Measurements from ENCODE around the gene BTN2A1. TPM values are rescaled to one million over a fixed set of nuclear protein-coding genes. Genes with fewer than 3 reads are reported as not detected.
A peak's percentile ranks its signal among the peaks of the same experiment; 100 is the strongest.

The BTN2A1 gene
- total and polyA plus RNA-seq, 9 of the 15 experiments (the other 6 are each of a cell fraction or from before 2014, with no cell fraction given) = 6.7 to 22.1 (median 16.4) TPM

DNA sequence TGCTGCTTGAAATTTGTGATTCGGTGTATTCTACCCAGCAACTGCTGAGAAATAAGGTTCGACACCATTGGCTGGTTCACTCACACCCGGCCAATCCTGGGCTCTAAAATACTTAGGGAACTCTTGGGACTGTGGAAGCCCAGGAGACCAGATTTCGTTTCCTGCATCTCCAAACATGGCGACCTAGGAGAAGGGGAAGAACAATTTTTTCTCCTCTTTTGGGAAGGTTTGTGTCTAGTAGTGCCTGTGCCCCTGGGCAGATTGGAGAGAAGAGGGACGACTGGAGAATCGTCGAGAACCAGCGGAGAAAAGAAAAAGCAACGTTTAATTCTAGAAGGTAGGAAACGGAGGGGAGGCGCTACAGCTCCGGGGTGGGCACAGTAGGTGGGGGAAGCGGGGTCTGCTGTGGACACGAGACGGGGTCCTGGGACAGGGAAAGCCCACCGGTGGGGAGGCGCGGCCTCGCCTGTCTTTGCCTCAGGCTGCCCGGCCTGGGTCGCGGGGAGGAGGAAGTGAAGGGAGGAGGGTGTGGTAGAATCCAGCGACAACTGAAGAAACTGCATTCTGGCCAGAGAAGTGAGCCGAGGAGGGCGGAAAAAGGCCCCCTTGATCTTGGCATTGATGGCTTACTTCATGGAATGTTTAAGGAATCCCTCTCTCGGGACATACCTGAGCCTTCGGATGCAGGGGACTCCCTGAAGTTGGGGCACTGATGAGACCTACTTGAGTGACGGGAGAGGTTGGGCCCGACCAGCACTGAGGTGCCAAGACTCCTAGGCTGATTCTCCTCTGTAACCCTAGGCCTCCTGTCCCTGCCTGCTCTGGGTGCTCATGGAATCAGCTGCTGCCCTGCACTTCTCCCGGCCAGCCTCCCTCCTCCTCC lies at the start of gene BTN2A1 (continued):
- TF ChIP-seq ZBTB5 (IDR thresholded peaks at IDR 0.05) (no peak), JUNB (CRISPR knock-in tag; conservative IDR thresholded peaks at IDR 0.05) (no peak), ZKSCAN8 (CRISPR knock-in tag; IDR thresholded peaks at IDR 0.05) (no peak), NKRF (IDR thresholded peaks at IDR 0.05; ENCODE audit: borderline replicate concordance) (peak; percentile 86), THRB (CRISPR knock-in tag; conservative IDR thresholded peaks at IDR 0.05) (0 out of 2 replicates have a peak, but pooled peaks have one; percentile 59), ETV5 (CRISPR knock-in tag; IDR thresholded peaks at IDR 0.05; ENCODE audit: low read depth) (0 out of 2 replicates have a peak, but pooled peaks have one; percentile 13), TBL1XR1 (IDR thresholded peaks at IDR 0.05; ENCODE audit: low read length in 2 of 2) (no peak; a peak in 1 of 4 replicates), NFE2 (IDR thresholded peaks at IDR 0.05; ENCODE audit: low read depth) (no peak), RBM25 (IDR thresholded peaks at IDR 0.05; ENCODE audit: low read depth, low read length, severe bottlenecking) (peak; percentile 65)
- TF ChIP-seq, protein P1, sequence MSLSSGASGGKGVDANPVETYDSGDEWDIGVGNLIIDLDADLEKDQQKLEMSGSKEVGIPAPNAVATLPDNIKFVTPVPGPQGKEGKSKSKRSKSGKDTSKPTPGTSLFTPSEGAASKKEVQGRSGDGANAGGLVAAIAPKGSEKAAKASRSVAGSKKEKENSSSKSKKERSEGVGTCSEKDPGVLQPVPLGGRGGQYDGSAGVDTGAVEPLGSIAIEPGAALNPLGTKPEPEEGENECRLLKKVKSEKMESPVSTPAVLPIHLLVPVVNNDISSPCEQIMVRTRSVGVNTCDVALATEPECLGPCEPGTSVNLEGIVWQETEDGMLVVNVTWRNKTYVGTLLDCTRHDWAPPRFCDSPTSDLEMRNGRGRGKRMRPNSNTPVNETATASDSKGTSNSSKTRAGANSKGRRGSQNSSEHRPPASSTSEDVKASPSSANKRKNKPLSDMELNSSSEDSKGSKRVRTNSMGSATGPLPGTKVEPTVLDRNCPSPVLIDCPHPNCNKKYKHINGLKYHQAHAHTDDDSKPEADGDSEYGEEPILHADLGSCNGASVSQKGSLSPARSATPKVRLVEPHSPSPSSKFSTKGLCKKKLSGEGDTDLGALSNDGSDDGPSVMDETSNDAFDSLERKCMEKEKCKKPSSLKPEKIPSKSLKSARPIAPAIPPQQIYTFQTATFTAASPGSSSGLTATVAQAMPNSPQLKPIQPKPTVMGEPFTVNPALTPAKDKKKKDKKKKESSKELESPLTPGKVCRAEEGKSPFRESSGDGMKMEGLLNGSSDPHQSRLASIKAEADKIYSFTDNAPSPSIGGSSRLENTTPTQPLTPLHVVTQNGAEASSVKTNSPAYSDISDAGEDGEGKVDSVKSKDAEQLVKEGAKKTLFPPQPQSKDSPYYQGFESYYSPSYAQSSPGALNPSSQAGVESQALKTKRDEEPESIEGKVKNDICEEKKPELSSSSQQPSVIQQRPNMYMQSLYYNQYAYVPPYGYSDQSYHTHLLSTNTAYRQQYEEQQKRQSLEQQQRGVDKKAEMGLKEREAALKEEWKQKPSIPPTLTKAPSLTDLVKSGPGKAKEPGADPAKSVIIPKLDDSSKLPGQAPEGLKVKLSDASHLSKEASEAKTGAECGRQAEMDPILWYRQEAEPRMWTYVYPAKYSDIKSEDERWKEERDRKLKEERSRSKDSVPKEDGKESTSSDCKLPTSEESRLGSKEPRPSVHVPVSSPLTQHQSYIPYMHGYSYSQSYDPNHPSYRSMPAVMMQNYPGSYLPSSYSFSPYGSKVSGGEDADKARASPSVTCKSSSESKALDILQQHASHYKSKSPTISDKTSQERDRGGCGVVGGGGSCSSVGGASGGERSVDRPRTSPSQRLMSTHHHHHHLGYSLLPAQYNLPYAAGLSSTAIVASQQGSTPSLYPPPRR (CRISPR knock-in tag; IDR thresholded peaks at IDR 0.05; ENCODE audit: borderline replicate concordance) = no peak
